ENCODE data around the gene TENM3.

Gene TENM3

GRCh38 chr4:182470215-182470614, 227.0 kb downstream of the TENM3 start:
- no peak for DNase-seq

- DNase-seq, result no peak
These were observed 232.3 kb downstream of the TENM3 start for GRCh38 chr4:182475539-182475938.

- DNase-seq, result no peak
These were observed 235.3 kb downstream of the TENM3 start for GRCh38 chr4:182478475-182478874.

GRCh38 chr4:182483685-182484084, 240.5 kb downstream of the TENM3 start:
- DNase-seq, result no peak

- DNase-seq, result no peak
These were observed 243.7 kb downstream of the TENM3 start for GRCh38 chr4:182486881-182487280.

- no peak for DNase-seq
These were observed 245.7 kb downstream of the TENM3 start for GRCh38 chr4:182488896-182489295.

- DNase-seq, result no peak
These were observed 246.4 kb downstream of the TENM3 start for GRCh38 chr4:182489607-182490006.

- no peak for DNase-seq
These were observed 248.5 kb downstream of the TENM3 start for GRCh38 chr4:182491719-182492118.

GRCh38 chr4:182492423-182492822, 249.2 kb downstream of the TENM3 start:
- no peak for DNase-seq

GRCh38 chr4:182493377-182493776, 250.2 kb downstream of the TENM3 start:
- no peak for DNase-seq

GRCh38 chr4:182494103-182494502, 250.9 kb downstream of the TENM3 start:
- no peak for DNase-seq

GRCh38 chr4:182495031-182495430, 251.8 kb downstream of the TENM3 start:
- no peak for DNase-seq

- DNase-seq, result no peak
These were observed 252.6 kb downstream of the TENM3 start for GRCh38 chr4:182495645-182496385.

GRCh38 chr4:182496408-182496807, 253.2 kb downstream of the TENM3 start:
- DNase-seq, result no peak

GRCh38 chr4:182502064-182502463, 258.9 kb downstream of the TENM3 start:
- no peak for DNase-seq

- no peak for DNase-seq
These were observed 261.3 kb downstream of the TENM3 start for GRCh38 chr4:182504463-182504862.

GRCh38 chr4:182507805-182508204, 264.6 kb downstream of the TENM3 start:
- DNase-seq, result no peak

- no peak for DNase-seq
These were observed 267.6 kb downstream of the TENM3 start for GRCh38 chr4:182510836-182511235.

- no peak for DNase-seq
These were observed 270.5 kb downstream of the TENM3 start for GRCh38 chr4:182513587-182514291.

- no peak for DNase-seq
These were observed 275.2 kb downstream of the TENM3 start for GRCh38 chr4:182518421-182518820.

- no peak for DNase-seq
These were observed 276.3 kb downstream of the TENM3 start for GRCh38 chr4:182519528-182519927.

- no peak for DNase-seq
These were observed 277.8 kb downstream of the TENM3 start for GRCh38 chr4:182521011-182521410.

- no peak for DNase-seq
These were observed 285.6 kb downstream of the TENM3 start for GRCh38 chr4:182528819-182529218.

- no peak for DNase-seq
These were observed 287.2 kb downstream of the TENM3 start for GRCh38 chr4:182530451-182530850.

Data from effector CD8-positive, alpha-beta T cell (primary cell).